ENCODE data around the gene IPPK.
A peak's percentile ranks its signal among the peaks of the same experiment; 100 is the strongest.

GRCh38 chr9:92655366-92655765 lies 14.6 kb downstream of the IPPK start:
- no peak for TF ChIP-seq CTCF (IDR thresholded peaks at IDR 0.05)
- peak in 1 of 2 donors; percentile 47 for TF ChIP-seq POLR2AphosphoS5 (IDR thresholded peaks at IDR 0.05; ENCODE audit: insufficient read depth in 1 of 2, low read depth in 1 of 2)
